ENCODE data around the gene SMIM10L2A.
"Not testable (repeated sequence)": the region's sequence is repeated elsewhere in the genome, so short reads cannot be mapped to it uniquely, and the experiment has no call there.

Gene SMIM10L2A

GRCh38 chrX:135397652-135398051 lies 24.1 kb upstream of the SMIM10L2A start:
- ATAC-seq (replicated peaks; ENCODE audit: extremely low read depth, poor library complexity, severe bottlenecking) (no peak), DNase-seq (ENCODE audit: low spot score in 2 of 2) (no peak)
- Mint-ChIP-seq H3K9me3 (no peaks in the 10 kb centered on the region), H3K27me3 (no peaks in the 10 kb centered on the region), H3K27ac (ENCODE audit: low read depth) (no peak overlapping the region), H3K4me3 (no peak overlapping the region), H3K36me3 (ENCODE audit: insufficient read depth) (no peaks in the 10 kb centered on the region), H3K4me1 (peaks cover 1% of the 10 kb centered on the region)

DNA sequence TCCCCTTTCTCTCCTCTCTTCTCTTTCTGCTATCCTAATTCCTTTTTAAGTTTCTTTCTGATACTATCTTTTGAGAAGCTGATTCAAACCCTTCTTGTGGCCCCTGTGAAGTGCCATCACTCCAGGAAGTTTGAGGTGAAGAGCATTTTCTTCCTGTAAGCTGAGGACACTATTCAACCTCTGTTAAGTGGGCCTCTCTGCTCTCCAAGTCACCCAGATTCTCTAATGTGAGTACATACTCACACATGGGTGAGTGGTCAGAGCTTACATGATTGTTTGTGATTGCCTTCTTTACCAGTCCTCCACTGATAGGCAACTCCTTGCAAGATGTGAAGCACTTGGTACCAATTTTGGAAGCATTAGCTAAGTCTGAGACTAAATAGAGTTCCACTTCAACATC lies 18.4 kb upstream of the SMIM10L2A start:
- Mint-ChIP-seq H3K27ac (ENCODE audit: low read depth) (peak overlapping the region; percentile 83), H3K27me3 (no peaks in the 10 kb centered on the region), H3K4me3 (no peak overlapping the region), H3K4me1 (peaks cover 10% of the 10 kb centered on the region), H3K9me3 (no peaks in the 10 kb centered on the region), H3K36me3 (ENCODE audit: insufficient read depth) (no peaks in the 10 kb centered on the region)
- ATAC-seq (replicated peaks; ENCODE audit: extremely low read depth, poor library complexity, severe bottlenecking): no peak
- DNase-seq (ENCODE audit: low spot score in 2 of 2): no peak

DNA sequence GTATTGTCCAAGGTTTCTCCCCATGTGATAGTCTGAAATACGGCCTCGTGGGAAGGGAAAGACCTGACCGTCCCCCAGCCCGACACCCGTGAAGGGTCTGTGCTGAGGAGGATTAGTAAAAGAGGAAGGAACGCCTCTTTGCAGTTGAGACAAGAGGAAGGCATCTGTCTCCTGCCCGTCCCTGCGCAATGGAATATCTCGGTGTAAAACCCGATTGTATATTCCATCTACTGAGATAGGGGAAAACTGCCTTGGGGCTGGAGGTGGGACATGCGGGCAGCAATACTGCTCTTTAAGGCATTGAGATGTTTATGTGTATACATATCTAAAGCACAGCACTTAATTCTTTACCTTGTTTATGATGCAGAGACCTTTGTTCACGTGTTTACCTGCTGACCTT lies 15.3 kb upstream of the SMIM10L2A start:
- peaks cover 10% of the 10 kb centered on the region for H3K4me1 Mint-ChIP-seq
- not testable (repeated sequence) for H3K27me3 Mint-ChIP-seq; ATAC-seq (replicated peaks; ENCODE audit: extremely low read depth, poor library complexity, severe bottlenecking); DNase-seq (ENCODE audit: low spot score in 2 of 2); H3K36me3 Mint-ChIP-seq (ENCODE audit: insufficient read depth); H3K4me3 Mint-ChIP-seq; H3K9me3 Mint-ChIP-seq; H3K27ac Mint-ChIP-seq (ENCODE audit: low read depth)

- Mint-ChIP-seq H3K4me3 (no peak overlapping the region), H3K4me1 (no peaks in the 10 kb centered on the region), H3K27me3 (no peaks in the 10 kb centered on the region), H3K36me3 (ENCODE audit: insufficient read depth) (no peaks in the 10 kb centered on the region), H3K9me3 (no peaks in the 10 kb centered on the region), H3K27ac (ENCODE audit: low read depth) (no peak overlapping the region)
- DNase-seq (ENCODE audit: low spot score in 2 of 2) (no peak), ATAC-seq (replicated peaks; ENCODE audit: extremely low read depth, poor library complexity, severe bottlenecking) (no peak)
These were observed 12.9 kb upstream of the SMIM10L2A start for GRCh38 chrX:135408794-135409193.

DNA sequence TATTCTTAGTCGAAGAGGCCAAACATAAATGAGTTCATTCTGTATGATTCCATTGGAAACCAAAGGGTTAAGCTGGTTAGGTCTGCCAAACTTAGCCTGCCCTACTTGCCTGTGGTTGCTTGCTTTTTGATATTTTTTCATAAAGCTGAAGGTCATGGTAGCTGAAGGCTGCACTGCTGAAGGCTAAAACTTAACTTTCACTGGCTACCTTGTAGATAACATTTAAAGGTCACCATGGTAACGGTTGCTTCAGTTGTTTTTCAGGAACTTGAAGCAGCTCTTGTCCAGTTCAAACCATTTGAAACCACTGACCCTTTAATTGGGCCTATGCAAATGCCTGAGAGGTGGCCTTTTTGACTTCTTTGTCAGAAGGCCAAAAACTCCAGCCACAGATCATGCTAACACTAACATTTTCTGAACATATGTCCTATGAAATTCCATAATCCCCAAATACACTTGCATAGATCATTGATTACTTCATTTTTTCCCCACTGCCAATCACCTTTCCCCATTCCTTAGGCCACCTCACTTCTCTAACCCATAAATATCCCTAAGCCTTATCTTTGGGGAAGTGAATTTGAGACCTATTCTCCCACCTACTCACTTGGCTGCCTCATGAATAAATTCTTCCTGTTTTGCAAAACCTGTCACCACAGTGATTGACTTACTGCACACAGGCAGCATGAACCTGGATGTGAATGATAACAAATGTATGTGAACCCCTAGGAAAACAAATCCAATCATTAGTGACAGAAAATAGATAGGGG lies 10.7 kb upstream of the SMIM10L2A start:
- DNase-seq (ENCODE audit: low spot score in 2 of 2) (no peak), ATAC-seq (replicated peaks; ENCODE audit: extremely low read depth, poor library complexity, severe bottlenecking) (no peak)
- H3K36me3 Mint-ChIP-seq (ENCODE audit: insufficient read depth): no peaks in the 10 kb centered on the region
- no peak overlapping the region for H3K4me3 Mint-ChIP-seq
- H3K27me3 Mint-ChIP-seq: no peaks in the 10 kb centered on the region
- H3K9me3 Mint-ChIP-seq: no peaks in the 10 kb centered on the region
- H3K27ac Mint-ChIP-seq (ENCODE audit: low read depth): no peak overlapping the region
- H3K4me1 Mint-ChIP-seq: no peaks in the 10 kb centered on the region

DNA sequence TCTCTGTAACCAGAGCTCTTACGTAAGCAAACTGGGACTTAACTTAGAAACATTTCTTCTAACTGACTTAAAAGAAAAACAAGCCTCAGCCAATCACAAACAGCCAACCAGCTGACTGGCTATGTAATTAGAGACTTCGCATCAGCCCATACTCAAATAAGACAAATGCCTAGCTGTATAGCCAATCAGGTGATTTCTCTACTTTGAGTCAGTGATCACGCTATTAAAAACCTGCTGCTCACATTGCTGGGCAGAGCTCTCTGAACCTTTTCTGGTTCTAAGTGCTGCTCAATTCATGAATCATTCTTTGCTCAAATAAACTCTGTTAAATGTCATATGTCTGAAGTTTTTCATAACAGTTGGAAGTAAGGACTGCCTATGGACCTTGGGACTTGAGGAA lies 9.9 kb upstream of the SMIM10L2A start:
- Mint-ChIP-seq H3K9me3 (no peaks in the 10 kb centered on the region), H3K4me1 (no peaks in the 10 kb centered on the region), H3K4me3 (no peak overlapping the region), H3K36me3 (ENCODE audit: insufficient read depth) (no peaks in the 10 kb centered on the region), H3K27me3 (no peaks in the 10 kb centered on the region), H3K27ac (ENCODE audit: low read depth) (no peak overlapping the region)
- ATAC-seq (replicated peaks; ENCODE audit: extremely low read depth, poor library complexity, severe bottlenecking) (no peak), DNase-seq (ENCODE audit: low spot score in 2 of 2) (no peak)

GRCh38 chrX:135416546-135416945 lies 5.2 kb upstream of the SMIM10L2A start:
- H3K9me3 Mint-ChIP-seq: no peaks in the 10 kb centered on the region
- no peak overlapping the region for H3K4me3 Mint-ChIP-seq
- H3K4me1 Mint-ChIP-seq: peaks cover 6% of the 10 kb centered on the region
- H3K27me3 Mint-ChIP-seq: no peaks in the 10 kb centered on the region
- DNase-seq (ENCODE audit: low spot score in 2 of 2) (no peak), ATAC-seq (replicated peaks; ENCODE audit: extremely low read depth, poor library complexity, severe bottlenecking) (no peak)
- H3K36me3 Mint-ChIP-seq (ENCODE audit: insufficient read depth): no peaks in the 10 kb centered on the region
- H3K27ac Mint-ChIP-seq (ENCODE audit: low read depth): no peak overlapping the region

GRCh38 chrX:135420831-135421230 lies 913 bp upstream of the SMIM10L2A start:
- Mint-ChIP-seq H3K27ac (ENCODE audit: low read depth) (no peak overlapping the region), H3K9me3 (no peaks in the 10 kb centered on the region), H3K4me1 (peaks cover 6% of the 10 kb centered on the region), H3K27me3 (no peaks in the 10 kb centered on the region), H3K36me3 (ENCODE audit: insufficient read depth) (no peaks in the 10 kb centered on the region), H3K4me3 (peak overlapping the region; percentile 62)
- DNase-seq (ENCODE audit: low spot score in 2 of 2): no peak
- no peak for ATAC-seq (replicated peaks; ENCODE audit: extremely low read depth, poor library complexity, severe bottlenecking)

GRCh38 chrX:135421537-135421931 lies 210 bp upstream of the SMIM10L2A start:
- peaks cover 6% of the 10 kb centered on the region for H3K4me1 Mint-ChIP-seq
- H3K9me3 Mint-ChIP-seq: no peaks in the 10 kb centered on the region
- ATAC-seq (replicated peaks; ENCODE audit: extremely low read depth, poor library complexity, severe bottlenecking) (peak; percentile 79), DNase-seq (ENCODE audit: low spot score in 2 of 2) (peak; percentile 68)
- no peaks in the 10 kb centered on the region for H3K27me3 Mint-ChIP-seq
- peak overlapping the region; percentile 62 for H3K4me3 Mint-ChIP-seq
- H3K27ac Mint-ChIP-seq (ENCODE audit: low read depth): no peak overlapping the region
- H3K36me3 Mint-ChIP-seq (ENCODE audit: insufficient read depth): no peaks in the 10 kb centered on the region

GRCh38 chrX:135422810-135423168 lies 1.0 kb downstream of the SMIM10L2A start:
- not testable (repeated sequence) for H3K27ac Mint-ChIP-seq (ENCODE audit: low read depth); ATAC-seq (replicated peaks; ENCODE audit: extremely low read depth, poor library complexity, severe bottlenecking); H3K36me3 Mint-ChIP-seq (ENCODE audit: insufficient read depth); DNase-seq (ENCODE audit: low spot score in 2 of 2); H3K4me1 Mint-ChIP-seq; H3K27me3 Mint-ChIP-seq; H3K9me3 Mint-ChIP-seq
- H3K4me3 Mint-ChIP-seq: peak overlapping the region; percentile 62

- not testable (repeated sequence) for H3K36me3 Mint-ChIP-seq (ENCODE audit: insufficient read depth); ATAC-seq (replicated peaks; ENCODE audit: extremely low read depth, poor library complexity, severe bottlenecking); H3K4me1 Mint-ChIP-seq; DNase-seq (ENCODE audit: low spot score in 2 of 2); H3K27me3 Mint-ChIP-seq; H3K27ac Mint-ChIP-seq (ENCODE audit: low read depth); H3K9me3 Mint-ChIP-seq
- H3K4me3 Mint-ChIP-seq: peak overlapping the region; percentile 62
These were observed 1.6 kb downstream of the SMIM10L2A start for GRCh38 chrX:135423173-135423864.

GRCh38 chrX:135424469-135424868 lies 2.7 kb downstream of the SMIM10L2A start:
- Mint-ChIP-seq H3K9me3 (no peaks in the 10 kb centered on the region), H3K27me3 (peaks cover 1% of the 10 kb centered on the region), H3K27ac (ENCODE audit: low read depth) (no peak overlapping the region), H3K4me3 (no peak overlapping the region), H3K4me1 (peaks cover 6% of the 10 kb centered on the region), H3K36me3 (ENCODE audit: insufficient read depth) (no peaks in the 10 kb centered on the region)
- no peak for ATAC-seq (replicated peaks; ENCODE audit: extremely low read depth, poor library complexity, severe bottlenecking)
- DNase-seq (ENCODE audit: low spot score in 2 of 2): no peak

Data from central memory CD8-positive, alpha-beta T cell (primary cell).